Measurements from ENCODE around the gene LRRC8C. TPM values are rescaled to one million over a fixed set of nuclear protein-coding genes. Genes with fewer than 3 reads are reported as not detected.

Gene LRRC8C
- total and polyA plus RNA-seq, 10 of the 15 experiments (the other 5 are each of a cell fraction or from before 2014, with no cell fraction given) = 2.3 to 16.3 (median 10.8) TPM

DNA sequence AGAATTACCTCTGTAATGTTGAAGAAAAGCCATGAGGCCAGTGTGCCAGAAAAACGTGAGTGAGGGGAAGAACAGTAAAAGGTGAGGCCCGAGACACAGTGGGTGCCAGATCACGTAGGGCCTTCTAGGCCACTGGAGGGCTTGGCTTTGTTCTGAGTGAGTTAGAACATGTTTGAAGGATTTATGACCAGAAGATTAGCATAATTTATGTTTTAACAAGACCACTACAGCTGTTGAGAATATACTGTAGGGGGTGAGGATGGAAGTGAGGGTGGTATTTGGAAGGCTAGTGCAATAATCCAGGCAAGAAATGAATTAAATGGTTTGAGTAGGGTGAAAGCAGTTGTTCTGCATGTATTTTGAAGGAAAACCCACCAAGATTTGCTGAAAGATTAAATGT lies 56.3 kb downstream of the LRRC8C start:
- ChIA-PET RAD21 (ENCODE audit: unreplicated experiment) (no interaction called here), POLR2A (interaction anchor here (0.7 kb wide), 1 partner anchor 9 kb away, joined by 3 read pairs; no protein-coding TSS in a partner anchor), CTCF (no interaction called here)

More for the DNA sequence above, 56.3 kb downstream of the LRRC8C start:
- peaks cover 2 to 4% of the 10 kb centered on the region in 2 experiments; a peak in 3 of 4 replicates for H3K36me3 ChIP-seq (ENCODE audit: control insufficient read depth in 2 of 2, insufficient read depth in 2 of 2, low read length in 1 of 2)
- no peak overlapping the region for H3K4me2 ChIP-seq (ENCODE audit: control insufficient read depth, insufficient read depth)
- DNase-seq (ENCODE audit: low read depth, low spot score) (no peak), FAIRE-seq (no peak), ATAC-seq (no peak)
- no peak overlapping the region for H3K27ac ChIP-seq (ENCODE audit: control insufficient read depth, insufficient read depth)
- H4K20me1 ChIP-seq (ENCODE audit: control insufficient read depth, insufficient read depth) = no peaks in the 10 kb centered on the region
- no peaks in the 10 kb centered on the region for H3K79me2 ChIP-seq (ENCODE audit: control insufficient read depth, insufficient read depth, low read length)
- H3K9me3 ChIP-seq (replicated peaks; ENCODE audit: control insufficient read depth, insufficient read depth, low read length) = no peaks in the 10 kb centered on the region; the same call in 2 of the 3 replicates
- 87% methylated on average over 3 of the region's 3 CpGs for WGBS (ENCODE audit: insufficient coverage, insufficient replicate concordance, low lambda C conversion rate, missing lambda C conversion rate)
- intact Hi-C loops (cut with micrococcal nuclease; ENCODE audit: unreplicated experiment) (no loop called here), in situ Hi-C loops (cut with MboI) (no loop called here)
- SMC1A ChIA-PET (ENCODE audit: uncharacterized antibody, unreplicated experiment) = interaction anchor here (1.5 kb wide), 1 partner anchor 19 kb away, joined by 4 read pairs; no protein-coding TSS in a partner anchor
- no peak overlapping the region for H2AFZ ChIP-seq (ENCODE audit: control insufficient read depth, low read depth, low read length)
- no peak overlapping the region for H3K4me3 ChIP-seq
- BruUV-seq (replicated peaks) = no TSS peak
- TF ChIP-seq, protein P1, sequence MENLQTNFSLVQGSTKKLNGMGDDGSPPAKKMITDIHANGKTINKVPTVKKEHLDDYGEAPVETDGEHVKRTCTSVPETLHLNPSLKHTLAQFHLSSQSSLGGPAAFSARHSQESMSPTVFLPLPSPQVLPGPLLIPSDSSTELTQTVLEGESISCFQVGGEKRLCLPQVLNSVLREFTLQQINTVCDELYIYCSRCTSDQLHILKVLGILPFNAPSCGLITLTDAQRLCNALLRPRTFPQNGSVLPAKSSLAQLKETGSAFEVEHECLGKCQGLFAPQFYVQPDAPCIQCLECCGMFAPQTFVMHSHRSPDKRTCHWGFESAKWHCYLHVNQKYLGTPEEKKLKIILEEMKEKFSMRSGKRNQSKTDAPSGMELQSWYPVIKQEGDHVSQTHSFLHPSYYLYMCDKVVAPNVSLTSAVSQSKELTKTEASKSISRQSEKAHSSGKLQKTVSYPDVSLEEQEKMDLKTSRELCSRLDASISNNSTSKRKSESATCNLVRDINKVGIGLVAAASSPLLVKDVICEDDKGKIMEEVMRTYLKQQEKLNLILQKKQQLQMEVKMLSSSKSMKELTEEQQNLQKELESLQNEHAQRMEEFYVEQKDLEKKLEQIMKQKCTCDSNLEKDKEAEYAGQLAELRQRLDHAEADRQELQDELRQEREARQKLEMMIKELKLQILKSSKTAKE (IDR thresholded peaks at IDR 0.05; ENCODE audit: low read depth, poor library complexity, severe bottlenecking) = no peak
- TF ChIP-seq, protein P2, sequence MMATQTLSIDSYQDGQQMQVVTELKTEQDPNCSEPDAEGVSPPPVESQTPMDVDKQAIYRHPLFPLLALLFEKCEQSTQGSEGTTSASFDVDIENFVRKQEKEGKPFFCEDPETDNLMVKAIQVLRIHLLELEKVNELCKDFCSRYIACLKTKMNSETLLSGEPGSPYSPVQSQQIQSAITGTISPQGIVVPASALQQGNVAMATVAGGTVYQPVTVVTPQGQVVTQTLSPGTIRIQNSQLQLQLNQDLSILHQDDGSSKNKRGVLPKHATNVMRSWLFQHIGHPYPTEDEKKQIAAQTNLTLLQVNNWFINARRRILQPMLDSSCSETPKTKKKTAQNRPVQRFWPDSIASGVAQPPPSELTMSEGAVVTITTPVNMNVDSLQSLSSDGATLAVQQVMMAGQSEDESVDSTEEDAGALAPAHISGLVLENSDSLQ (IDR thresholded peaks at IDR 0.05) = no peak
- TF ChIP-seq TAF1 (IDR thresholded peaks at IDR 0.05; ENCODE audit: borderline replicate concordance, low read depth, low read length) (no peak), MTA3 (IDR thresholded peaks at IDR 0.05; ENCODE audit: borderline replicate concordance, low read length) (no peak), LARP7 (IDR thresholded peaks at IDR 0.05) (no peak), PAX8 (IDR thresholded peaks at IDR 0.05) (no peak), ZNF384 (IDR thresholded peaks at IDR 0.05; ENCODE audit: borderline replicate concordance, low read depth, low read length) (no peak), ASH2L (IDR thresholded peaks at IDR 0.05; ENCODE audit: borderline replicate concordance, low read depth) (no peak), MTA2 (IDR thresholded peaks at IDR 0.05; ENCODE audit: low read depth) (no peak), MEF2B (IDR thresholded peaks at IDR 0.05; ENCODE audit: partially characterized antibody, poor library complexity, severe bottlenecking) (no peak), HDGF (IDR thresholded peaks at IDR 0.05) (no peak), RAD51 (IDR thresholded peaks at IDR 0.05) (no peak), ATF7 (IDR thresholded peaks at IDR 0.05; ENCODE audit: low read depth) (no peak)
- H3K4me1 ChIP-seq (ENCODE audit: control insufficient read depth, insufficient read depth, low read length) = peaks cover 17% of the 10 kb centered on the region
- no peaks in the 10 kb centered on the region for H3K27me3 ChIP-seq (replicated peaks in 1 of 2; ENCODE audit: control insufficient read depth in 2 of 2, insufficient read depth in 2 of 2, low read length in 1 of 2)
- H3K9ac ChIP-seq (ENCODE audit: control insufficient read depth, insufficient read depth, low read length) = no peak overlapping the region
